DND-41 (cell line): ENCODE measurements around the gene TAF4.

Source experiments
- ATAC-seq: fragments of 200-7000 bp; cut with Tn5 transposase; 3 replicates; pipeline ENCODE4 v1.9.1; 2021; ENCODE audit warnings: low read depth; ENCODE audit not compliant: insufficient read depth
- DNase-seq: peaks from one replicate; pipeline ENCODE4 v3.0.0-alpha.2; 2020
- H2AFZ ChIP-seq: 2 replicates; pipeline ENCODE4 v1.6.0; 2012; ENCODE audit warnings: low read depth, low read length
- H3K27ac ChIP-seq: 2 replicates; pipeline ENCODE4 v1.5.1; 2012; ENCODE audit warnings: low read length, inconsistent platforms
- H3K27me3 ChIP-seq: fragments of 200-600 bp; sonication (generic); 2 replicates; pipeline ENCODE4 v1.6.0; 2012; ENCODE audit warnings: low read length, mild to moderate bottlenecking, inconsistent platforms; ENCODE audit not compliant: insufficient read depth, poor library complexity
- H3K36me3 ChIP-seq: 2 replicates; pipeline ENCODE4 v1.5.1; 2012; ENCODE audit warnings: low read length, inconsistent platforms; ENCODE audit not compliant: insufficient read depth
- H3K4me1 ChIP-seq: 2 replicates; pipeline ENCODE4 v1.5.1; 2012; ENCODE audit warnings: mild to moderate bottlenecking, low read length; ENCODE audit not compliant: insufficient read depth
- H3K4me2 ChIP-seq: 2 replicates; pipeline ENCODE4 v1.6.0; 2012; ENCODE audit warnings: mild to moderate bottlenecking, moderate library complexity, low read length, inconsistent platforms; ENCODE audit not compliant: insufficient read depth
- H3K4me3 ChIP-seq, 2 experiments: fragments of 200-600 bp in 1 of 2; shearing (Covaris generic) in 1 of 2; 2 replicates each; pipeline ENCODE4 v1.5.1; 2012 to 2016; ENCODE audit warnings: inconsistent platforms in 2 of 2, low read length in 2 of 2, mild to moderate bottlenecking in 2 of 2, low read depth in 1 of 2, moderate library complexity in 1 of 2
- H3K79me2 ChIP-seq: 2 replicates; pipeline ENCODE4 v1.6.0; 2012; ENCODE audit warnings: low read length, inconsistent platforms; ENCODE audit not compliant: insufficient read depth
- H3K9ac ChIP-seq: 2 replicates; pipeline ENCODE4 v1.6.0; 2012; ENCODE audit warnings: low read depth, mild to moderate bottlenecking, inconsistent platforms, low read length, moderate library complexity
- H3K9me3 ChIP-seq: 2 replicates; pipeline ENCODE4 v1.5.1; 2012; ENCODE audit warnings: low read length, moderate library complexity, mild to moderate bottlenecking, inconsistent platforms; ENCODE audit not compliant: insufficient read depth, severe bottlenecking
- H4K20me1 ChIP-seq: 2 replicates; pipeline ENCODE4 v1.6.0; 2012; ENCODE audit warnings: low read length; ENCODE audit not compliant: insufficient read depth
- CTCF ChIP-seq: IDR thresholded peaks from 2 replicates; pipeline ENCODE4 v1.5.1; 2012; ENCODE audit warnings: borderline replicate concordance, low read length, moderate library complexity, mild to moderate bottlenecking; ENCODE audit not compliant: poor library complexity, severe bottlenecking; ENCODE audit errors: extremely low read depth
- EZH2 ChIP-seq: IDR thresholded peaks from 3 replicates; pipeline ENCODE4 v1.6.1; 2012; ENCODE audit warnings: borderline replicate concordance, low read depth, mild to moderate bottlenecking, moderate library complexity, low read length, inconsistent platforms; ENCODE audit not compliant: severe bottlenecking

The TAF4 gene

GRCh38 chr20:62111148-62111547 lies 45.5 kb upstream of the TAF4 start:
- no peak for TF ChIP-seq EZH2
- TF ChIP-seq CTCF = no peak
- Histone ChIP-seq H4K20me1 (no peaks in the 10 kb centered on the region), H3K27ac (no peak overlapping the region), H3K4me1 (no peaks in the 10 kb centered on the region), H3K4me2 (no peak overlapping the region), H3K79me2 (no peaks in the 10 kb centered on the region), H3K4me3 (no peak overlapping the region), H3K9ac (no peak overlapping the region), H3K27me3 (no peaks in the 10 kb centered on the region), H3K36me3 (no peaks in the 10 kb centered on the region), H2AFZ (no peak overlapping the region), H3K9me3 (peaks cover 30% of the 10 kb centered on the region)
- ATAC-seq = no peak
- no peak for DNase-seq

GRCh38 chr20:62105592-62105991 lies 39.9 kb upstream of the TAF4 start:
- Histone ChIP-seq H3K4me1 (no peaks in the 10 kb centered on the region), H3K4me2 (no peak overlapping the region), H3K36me3 (no peaks in the 10 kb centered on the region), H3K27me3 (no peaks in the 10 kb centered on the region), H3K4me3 (no peak overlapping the region), H3K9me3 (peaks cover 27% of the 10 kb centered on the region), H3K79me2 (no peaks in the 10 kb centered on the region), H3K9ac (no peak overlapping the region), H3K27ac (no peak overlapping the region), H4K20me1 (no peaks in the 10 kb centered on the region), H2AFZ (no peak overlapping the region)
- ATAC-seq (no peak), DNase-seq (no peak)
- TF ChIP-seq CTCF (no peak), EZH2 (no peak)

GRCh38 chr20:62104791-62105345 lies 39.2 kb upstream of the TAF4 start:
- Histone ChIP-seq H4K20me1 (no peaks in the 10 kb centered on the region; the same call in 1 of the 2 replicates), H3K27ac (no peak overlapping the region), H3K4me1 (no peaks in the 10 kb centered on the region), H3K9ac (no peak overlapping the region), H3K4me2 (no peak overlapping the region), H3K79me2 (no peaks in the 10 kb centered on the region), H3K36me3 (no peaks in the 10 kb centered on the region), H3K27me3 (no peaks in the 10 kb centered on the region), H2AFZ (no peak overlapping the region), H3K4me3 (no peak overlapping the region), H3K9me3 (peaks cover 22% of the 10 kb centered on the region)
- DNase-seq (no peak), ATAC-seq (no peak)
- TF ChIP-seq EZH2 (no peak), CTCF (no peak)

GRCh38 chr20:62104234-62104789 lies 38.6 kb upstream of the TAF4 start:
- H3K9ac ChIP-seq = no peak overlapping the region
- no peak overlapping the region for H2AFZ ChIP-seq
- H3K4me2 ChIP-seq = no peak overlapping the region
- TF ChIP-seq CTCF = no peak
- no peak for TF ChIP-seq EZH2
- no peaks in the 10 kb centered on the region for H3K27me3 ChIP-seq
- H3K36me3 ChIP-seq = no peaks in the 10 kb centered on the region
- no peaks in the 10 kb centered on the region for H3K79me2 ChIP-seq
- H3K27ac ChIP-seq = no peak overlapping the region
- ATAC-seq (no peak), DNase-seq (no peak)
- no peaks in the 10 kb centered on the region; the same call in 1 of the 2 replicates for H4K20me1 ChIP-seq
- peaks cover 19% of the 10 kb centered on the region for H3K9me3 ChIP-seq
- no peak overlapping the region for H3K4me3 ChIP-seq
- H3K4me1 ChIP-seq = no peaks in the 10 kb centered on the region
